Duodenal mucosa (tissue), 2 donors: ENCODE data around the gene COA5.

Experiments
- H3K27ac ChIP-seq: one replicate; pipeline ENCODE4 v1.7.0; 2013; ENCODE audit warnings: low read depth, low read length
- H3K27me3 ChIP-seq, 2 donors: one replicate each; pipeline ENCODE4 v1.7.0; 2013; ENCODE audit warnings: low read length in 2 of 2, control low read depth in 1 of 2; ENCODE audit not compliant: insufficient read depth in 2 of 2, control insufficient read depth in 1 of 2
- H3K36me3 ChIP-seq, 2 donors: one replicate each; pipeline ENCODE4 v1.7.0; 2013; ENCODE audit warnings: low read length in 2 of 2, control low read depth in 1 of 2; ENCODE audit not compliant: insufficient read depth in 2 of 2, control insufficient read depth in 1 of 2
- H3K4me1 ChIP-seq, 2 donors: one replicate each; pipeline ENCODE4 v1.7.0; 2013; ENCODE audit warnings: low read length in 2 of 2, control low read depth in 1 of 2; ENCODE audit not compliant: insufficient read depth in 2 of 2, control insufficient read depth in 1 of 2
- H3K4me3 ChIP-seq, 2 donors: one replicate each; pipeline ENCODE4 v1.7.0; 2013; ENCODE audit warnings: low read length in 2 of 2, low read depth in 1 of 2
- H3K9ac ChIP-seq, 2 donors: one replicate each; pipeline ENCODE4 v1.7.0; 2013; ENCODE audit warnings: low read length in 2 of 2, low read depth in 1 of 2
- H3K9me3 ChIP-seq, 2 donors: one replicate each; pipeline ENCODE4 v1.7.0; 2013; ENCODE audit warnings: low read length in 2 of 2, control low read depth in 1 of 2; ENCODE audit not compliant: control insufficient read depth in 1 of 2

Gene COA5

DNA sequence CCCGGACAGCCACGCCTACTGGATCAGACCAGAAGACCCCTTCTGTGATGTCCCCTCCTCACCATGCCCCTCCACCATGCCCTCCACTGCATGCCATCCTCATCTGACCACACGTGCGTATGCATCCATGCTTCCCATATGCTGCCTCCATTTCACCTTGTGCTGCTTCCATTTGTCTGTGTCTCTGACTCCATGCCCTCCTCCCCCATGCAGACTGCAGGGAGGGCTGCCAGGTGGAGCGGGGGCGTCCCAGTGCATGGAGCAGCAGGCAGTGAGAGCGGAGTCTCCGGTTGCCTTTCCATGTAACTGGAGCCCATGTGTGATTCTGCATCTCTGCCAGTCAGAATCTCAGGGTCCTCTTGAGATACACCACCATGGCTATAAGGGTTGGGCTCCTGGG is 52.6 kb downstream of the COA5 start:
- Histone ChIP-seq H3K9me3 (no peaks in the 10 kb centered on the region), H3K27ac (no peak overlapping the region), H3K9ac (no peak overlapping the region), H3K27me3 (no peaks in the 10 kb centered on the region), H3K36me3 (peaks cover 29 to 64% of the 10 kb centered on the region in 2 donors), H3K4me1 (peaks cover 0 to 5% of the 10 kb centered on the region in 2 donors), H3K4me3 (no peak overlapping the region)

DNA sequence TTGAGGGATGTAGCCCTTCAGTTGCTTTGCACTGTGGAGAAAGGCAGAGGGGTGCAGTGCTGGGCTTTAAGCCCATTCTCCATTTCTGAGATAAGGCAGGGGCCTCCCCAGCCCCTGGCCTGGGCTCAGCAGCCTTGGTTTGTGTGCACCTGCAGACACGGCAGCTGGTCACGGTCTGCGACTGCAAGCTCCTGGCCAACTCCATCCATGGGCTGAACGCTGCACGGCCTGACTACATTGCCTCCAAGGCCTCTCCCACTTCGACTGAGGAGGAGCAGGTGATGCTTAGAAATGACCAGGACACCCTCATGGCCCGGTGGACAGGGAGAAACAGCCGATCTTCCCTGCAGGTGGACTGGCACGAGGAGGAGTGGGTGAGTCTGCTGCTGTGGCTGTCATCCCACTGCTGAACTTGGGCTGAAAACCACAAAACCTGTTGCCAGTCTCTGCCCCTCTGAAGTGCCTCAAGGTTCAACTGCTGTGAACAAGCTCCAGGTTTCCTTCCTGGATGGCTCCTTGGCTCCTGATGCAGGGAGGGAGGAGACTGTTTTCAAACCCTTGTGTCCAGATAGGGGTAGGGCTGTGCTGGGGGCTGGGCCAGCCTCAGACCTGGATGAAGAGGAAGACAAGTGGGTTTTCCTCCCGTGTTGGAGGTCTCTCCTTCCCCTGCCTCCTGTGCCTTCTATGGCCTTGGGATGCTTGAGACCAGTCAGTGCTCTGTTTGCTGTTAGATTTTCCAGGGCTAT is 54.0 kb downstream of the COA5 start:
- H3K4me1 ChIP-seq, result peaks cover 0 to 4% of the 10 kb centered on the region in 2 donors
- no peaks in the 10 kb centered on the region for H3K9me3 ChIP-seq
- no peak overlapping the region for H3K4me3 ChIP-seq
- no peaks in the 10 kb centered on the region for H3K27me3 ChIP-seq
- H3K9ac ChIP-seq, result no peak overlapping the region
- H3K36me3 ChIP-seq, result peaks cover 29 to 61% of the 10 kb centered on the region in 2 donors
- H3K27ac ChIP-seq, result no peak overlapping the region

DNA sequence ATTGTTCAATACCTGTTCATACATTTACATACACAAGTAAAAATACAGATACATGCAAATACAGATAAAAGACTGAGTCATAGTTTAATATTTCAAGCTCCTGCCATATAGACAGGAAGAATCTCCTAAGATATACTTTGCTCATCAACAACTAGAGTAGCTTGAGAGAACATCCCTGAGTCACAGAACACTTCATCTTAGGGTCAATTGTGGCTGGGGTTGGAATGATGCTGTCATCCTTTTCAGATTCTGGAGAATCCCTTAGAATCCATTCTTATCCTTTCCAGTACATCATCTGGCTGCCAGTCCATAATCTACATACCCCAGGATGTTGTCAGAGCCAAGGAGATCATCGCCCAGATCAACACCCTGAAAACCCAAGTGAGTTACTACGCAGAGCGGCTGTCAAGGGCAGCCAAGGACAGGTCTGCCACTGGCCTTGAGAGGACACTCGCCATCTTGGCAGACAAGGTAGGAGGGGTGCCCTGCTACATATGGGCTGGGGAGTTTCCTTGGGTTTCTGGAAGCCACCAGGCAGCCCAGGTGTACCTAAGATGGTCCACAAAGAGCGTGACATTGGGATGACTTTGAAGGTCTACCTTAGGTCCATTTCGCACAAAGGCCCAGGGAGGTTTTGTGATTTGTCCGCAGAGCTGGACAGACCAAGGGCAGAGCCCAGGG is 55.7 kb downstream of the COA5 start:
- H3K9ac ChIP-seq, result no peak overlapping the region
- H3K4me1 ChIP-seq, result peaks cover 0 to 3% of the 10 kb centered on the region in 2 donors
- no peaks in the 10 kb centered on the region for H3K9me3 ChIP-seq
- H3K36me3 ChIP-seq, result peaks cover 22 to 58% of the 10 kb centered on the region in 2 donors
- no peaks in the 10 kb centered on the region for H3K27me3 ChIP-seq
- H3K27ac ChIP-seq, result no peak overlapping the region
- H3K4me3 ChIP-seq, result no peak overlapping the region

DNA sequence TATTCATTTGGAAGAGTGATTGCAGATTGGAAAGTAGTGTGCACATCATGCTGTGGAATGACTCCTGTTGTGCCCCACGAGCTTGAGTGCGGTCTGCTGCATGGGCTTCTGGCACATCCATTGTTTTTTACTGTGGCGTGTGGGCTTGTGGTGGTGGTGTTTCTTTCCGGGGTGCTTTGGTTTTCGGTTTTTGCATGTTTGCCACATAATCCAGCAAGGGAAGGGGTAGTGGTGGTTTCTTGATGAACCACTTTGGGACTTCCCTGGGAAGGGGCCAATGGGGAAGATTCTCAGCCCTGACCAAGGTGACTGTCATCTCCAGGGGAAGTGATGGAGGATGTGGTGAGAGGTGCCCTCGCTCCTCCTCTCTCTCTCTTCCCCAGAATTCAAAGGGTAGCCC is 57.0 kb downstream of the COA5 start:
- Histone ChIP-seq H3K27me3 (no peaks in the 10 kb centered on the region), H3K36me3 (peaks cover 30 to 59% of the 10 kb centered on the region in 2 donors), H3K27ac (no peak overlapping the region), H3K4me3 (no peak overlapping the region), H3K9ac (no peak overlapping the region), H3K9me3 (no peaks in the 10 kb centered on the region), H3K4me1 (peaks cover 0 to 8% of the 10 kb centered on the region in 2 donors)

DNA sequence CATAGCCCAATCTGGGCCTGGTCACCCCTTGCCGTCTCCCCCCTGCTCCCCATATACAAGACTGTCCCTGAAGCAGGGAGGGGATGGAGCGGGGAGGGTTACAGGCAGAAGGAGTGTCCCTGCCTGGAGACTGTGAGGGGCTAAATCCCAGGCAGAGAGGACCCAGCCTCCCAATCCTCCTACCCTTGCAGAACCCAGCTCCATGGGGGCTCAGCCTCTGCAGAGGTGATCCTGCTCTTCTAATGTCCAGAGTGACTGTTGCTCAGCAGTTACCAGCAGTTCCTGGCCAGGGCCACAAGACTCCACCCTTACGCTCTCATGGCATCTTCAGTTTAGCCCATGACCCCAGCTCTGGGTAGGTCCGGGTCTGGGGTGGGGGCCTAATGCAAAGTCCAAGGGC is 58.1 kb downstream of the COA5 start:
- H3K9ac ChIP-seq, result no peak overlapping the region
- no peak overlapping the region for H3K27ac ChIP-seq
- H3K9me3 ChIP-seq, result no peaks in the 10 kb centered on the region
- peaks cover 35 to 59% of the 10 kb centered on the region in 2 donors for H3K36me3 ChIP-seq
- no peaks in the 10 kb centered on the region for H3K27me3 ChIP-seq
- no peak overlapping the region for H3K4me3 ChIP-seq
- H3K4me1 ChIP-seq, result peaks cover 0 to 8% of the 10 kb centered on the region in 2 donors
